ENCODE data around the gene FUBP3. TPM values are rescaled to one million over a fixed set of nuclear protein-coding genes. Genes with fewer than 3 reads are reported as not detected.

FUBP3 gene, protein sequence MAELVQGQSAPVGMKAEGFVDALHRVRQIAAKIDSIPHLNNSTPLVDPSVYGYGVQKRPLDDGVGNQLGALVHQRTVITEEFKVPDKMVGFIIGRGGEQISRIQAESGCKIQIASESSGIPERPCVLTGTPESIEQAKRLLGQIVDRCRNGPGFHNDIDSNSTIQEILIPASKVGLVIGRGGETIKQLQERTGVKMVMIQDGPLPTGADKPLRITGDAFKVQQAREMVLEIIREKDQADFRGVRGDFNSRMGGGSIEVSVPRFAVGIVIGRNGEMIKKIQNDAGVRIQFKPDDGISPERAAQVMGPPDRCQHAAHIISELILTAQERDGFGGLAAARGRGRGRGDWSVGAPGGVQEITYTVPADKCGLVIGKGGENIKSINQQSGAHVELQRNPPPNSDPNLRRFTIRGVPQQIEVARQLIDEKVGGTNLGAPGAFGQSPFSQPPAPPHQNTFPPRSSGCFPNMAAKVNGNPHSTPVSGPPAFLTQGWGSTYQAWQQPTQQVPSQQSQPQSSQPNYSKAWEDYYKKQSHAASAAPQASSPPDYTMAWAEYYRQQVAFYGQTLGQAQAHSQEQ
- total RNA-seq: 24.3 and 25.1 TPM in 2 replicates

DNA sequence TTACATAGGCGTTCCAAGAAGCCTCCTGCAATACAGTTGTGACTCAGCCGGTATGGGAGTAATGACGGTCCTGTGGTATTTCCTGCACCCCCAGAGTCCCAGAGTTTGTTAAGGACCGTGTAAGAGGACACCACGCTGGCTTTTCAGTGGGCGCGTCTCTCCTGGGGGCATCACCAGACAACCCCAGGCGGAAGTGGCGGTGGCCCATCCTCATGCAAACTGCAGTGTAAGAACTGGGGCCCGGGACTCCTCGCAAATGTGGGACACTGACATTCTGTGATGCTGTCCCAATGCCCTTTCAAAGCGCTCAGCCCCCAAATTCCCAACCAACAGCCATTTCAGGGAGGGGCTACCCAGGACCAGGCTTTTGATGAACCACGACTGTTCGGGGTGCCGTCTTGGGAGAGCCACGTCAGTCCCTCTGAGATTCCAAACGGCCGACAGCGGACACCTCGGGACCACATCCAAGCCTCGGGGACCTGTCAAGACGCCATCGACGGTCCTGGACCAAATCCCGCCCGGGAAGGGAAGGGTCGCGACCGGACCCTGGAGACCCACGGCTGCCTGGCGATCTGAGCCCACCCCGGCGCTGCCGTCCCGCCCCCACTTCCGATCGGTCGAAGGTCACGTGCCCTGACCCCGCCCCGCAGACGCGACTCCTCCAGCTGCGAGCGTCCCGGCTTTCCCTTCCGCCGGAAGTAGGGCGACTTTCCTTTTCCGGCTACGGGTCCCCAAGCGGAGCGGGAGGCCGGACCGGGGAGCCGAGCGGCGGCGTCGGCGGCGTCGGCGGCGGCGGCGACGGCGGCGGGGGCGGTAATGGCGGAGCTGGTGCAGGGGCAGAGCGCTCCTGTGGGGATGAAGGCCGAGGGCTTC lies at the start of gene FUBP3:
Gene FUBP3, plus strand, starts transcription at position 713 of the 873 bp plus-strand sequence. Its CDS starts 104 bp downstream, at position 817.

DNA sequence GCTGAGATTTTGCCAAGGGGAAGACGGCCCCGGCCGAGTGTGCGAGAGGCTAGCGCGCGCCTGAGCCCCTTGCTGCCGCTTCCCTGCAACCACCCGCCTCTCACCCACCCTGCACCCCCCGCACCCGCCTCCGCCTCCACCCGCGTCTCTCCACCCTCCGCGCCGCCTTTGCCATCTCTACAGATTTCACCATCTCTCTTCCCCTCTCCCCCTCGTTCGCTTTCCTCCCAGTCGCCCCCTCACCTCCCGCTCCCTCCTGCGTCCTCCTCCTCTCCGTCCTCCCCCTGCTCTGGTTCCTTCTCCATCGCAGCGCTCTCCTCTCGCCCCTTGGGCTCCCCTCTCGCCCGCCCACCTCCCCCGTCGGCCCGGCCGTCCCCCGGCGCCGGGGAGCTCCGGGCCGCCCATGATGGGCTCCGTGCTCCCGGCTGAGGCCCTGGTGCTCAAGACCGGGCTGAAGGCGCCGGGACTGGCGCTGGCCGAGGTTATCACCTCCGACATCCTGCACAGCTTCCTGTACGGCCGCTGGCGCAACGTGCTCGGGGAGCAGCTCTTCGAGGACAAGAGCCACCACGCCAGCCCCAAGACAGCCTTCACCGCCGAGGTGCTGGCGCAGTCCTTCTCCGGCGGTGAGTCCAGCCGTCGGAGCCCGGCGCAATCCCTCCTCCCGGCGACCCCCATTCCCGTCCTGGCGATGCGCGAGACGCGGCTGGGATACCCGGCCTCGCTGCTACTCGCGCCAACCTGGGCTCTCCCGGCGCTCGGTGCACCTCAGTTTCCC lies 85.1 kb downstream of the FUBP3 start, which contains the start of gene PRDM12:
Gene PRDM12, plus strand, starts transcription at position 344 of the 778 bp plus-strand sequence. Its CDS starts 60 bp downstream, at position 404.

Other genes starting within 250 kb of the FUBP3 start
- 5.1 and 47.5 TPM in 2 replicates for gene ASS1, start 134.6 kb upstream of the FUBP3 start, total RNA-seq
- gene PRDM12, start 85.0 kb downstream of the FUBP3 start, total RNA-seq: not detected in 2 replicates
- 12.5 and 35.2 TPM in 2 replicates for gene EXOSC2, start 114.2 kb downstream of the FUBP3 start, total RNA-seq